ENCODE results near the gene PDE4D.

The PDE4D gene

DNA sequence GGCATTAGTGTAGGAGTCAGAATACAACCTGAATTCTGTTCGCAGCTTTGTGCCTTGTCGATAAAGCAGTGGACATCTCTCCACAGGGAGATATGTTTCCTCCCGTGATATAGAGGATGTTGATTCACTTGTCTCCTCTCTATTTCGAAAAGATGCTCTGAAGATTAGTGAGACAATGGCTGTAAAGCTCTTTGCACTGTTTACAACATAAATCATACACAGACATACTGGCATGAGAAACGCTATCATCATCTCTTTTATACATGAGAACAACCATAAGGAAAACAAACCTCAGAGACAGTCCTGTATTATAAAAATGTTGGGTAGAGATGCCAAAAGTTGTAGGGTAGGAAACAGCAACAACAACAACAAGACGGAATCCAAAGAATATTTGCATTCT is 803.2 kb downstream of the PDE4D start:
- H3K36me3 ChIP-seq = no peaks in the 10 kb centered on the region
- intact Hi-C loops (cut with DNase I; ENCODE audit: low total_unique reads) = no loop called here
- no peak overlapping the region for H3K4me3 ChIP-seq
- no peak overlapping the region for H3K27ac ChIP-seq
- no peak for DNase-seq
- H3K9me3 ChIP-seq = no peaks in the 10 kb centered on the region
- H3K27me3 ChIP-seq = no peaks in the 10 kb centered on the region
- no peaks in the 10 kb centered on the region for H3K4me1 ChIP-seq
- TF ChIP-seq, protein P1, sequence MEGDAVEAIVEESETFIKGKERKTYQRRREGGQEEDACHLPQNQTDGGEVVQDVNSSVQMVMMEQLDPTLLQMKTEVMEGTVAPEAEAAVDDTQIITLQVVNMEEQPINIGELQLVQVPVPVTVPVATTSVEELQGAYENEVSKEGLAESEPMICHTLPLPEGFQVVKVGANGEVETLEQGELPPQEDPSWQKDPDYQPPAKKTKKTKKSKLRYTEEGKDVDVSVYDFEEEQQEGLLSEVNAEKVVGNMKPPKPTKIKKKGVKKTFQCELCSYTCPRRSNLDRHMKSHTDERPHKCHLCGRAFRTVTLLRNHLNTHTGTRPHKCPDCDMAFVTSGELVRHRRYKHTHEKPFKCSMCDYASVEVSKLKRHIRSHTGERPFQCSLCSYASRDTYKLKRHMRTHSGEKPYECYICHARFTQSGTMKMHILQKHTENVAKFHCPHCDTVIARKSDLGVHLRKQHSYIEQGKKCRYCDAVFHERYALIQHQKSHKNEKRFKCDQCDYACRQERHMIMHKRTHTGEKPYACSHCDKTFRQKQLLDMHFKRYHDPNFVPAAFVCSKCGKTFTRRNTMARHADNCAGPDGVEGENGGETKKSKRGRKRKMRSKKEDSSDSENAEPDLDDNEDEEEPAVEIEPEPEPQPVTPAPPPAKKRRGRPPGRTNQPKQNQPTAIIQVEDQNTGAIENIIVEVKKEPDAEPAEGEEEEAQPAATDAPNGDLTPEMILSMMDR (IDR thresholded peaks at IDR 0.05) = no peak

DNA sequence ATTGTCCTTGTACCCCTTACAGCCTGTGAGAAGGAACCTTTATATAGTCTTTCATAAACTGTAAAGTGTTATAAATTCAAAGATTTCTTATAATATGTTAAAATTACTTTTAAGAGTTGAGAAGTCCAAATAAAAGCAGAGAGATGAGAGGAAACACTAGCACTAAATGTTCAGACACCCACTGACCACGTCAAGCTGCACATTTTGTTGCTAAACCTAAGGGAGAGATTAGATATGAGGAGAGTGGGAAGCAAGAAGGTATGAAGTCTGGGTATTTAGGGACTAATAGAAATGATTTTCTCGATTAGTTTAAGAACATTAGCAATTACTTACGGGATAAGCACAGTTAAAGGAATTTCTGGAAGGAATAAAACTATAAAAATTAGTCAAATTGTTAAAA is 803.8 kb downstream of the PDE4D start:
- no peak for DNase-seq
- TF ChIP-seq, protein P1 (IDR thresholded peaks at IDR 0.05) = no peak
- intact Hi-C loops (cut with DNase I; ENCODE audit: low total_unique reads) = no loop called here
- Histone ChIP-seq H3K27ac (no peak overlapping the region), H3K27me3 (no peaks in the 10 kb centered on the region), H3K36me3 (no peaks in the 10 kb centered on the region), H3K4me3 (no peak overlapping the region), H3K9me3 (no peaks in the 10 kb centered on the region), H3K4me1 (no peaks in the 10 kb centered on the region)

DNA sequence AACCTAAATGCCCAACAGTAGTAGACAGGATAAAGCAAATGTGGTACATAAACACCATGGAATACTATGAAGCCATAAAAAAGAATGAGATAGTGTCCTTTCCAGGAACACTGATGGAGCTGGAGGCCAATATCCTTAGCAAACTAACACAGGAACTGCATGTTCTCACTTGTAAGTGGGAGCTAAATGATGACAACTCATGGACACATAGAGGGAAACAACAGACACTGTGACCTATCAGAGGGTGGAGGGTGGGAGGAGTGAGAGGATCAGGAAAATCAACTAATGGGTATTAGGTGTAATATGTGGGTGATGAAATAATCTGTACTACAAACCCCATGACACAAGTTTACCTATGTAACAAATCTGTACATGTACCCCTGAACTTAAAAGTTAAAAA is 805.0 kb downstream of the PDE4D start:
- Histone ChIP-seq H3K9me3 (no peaks in the 10 kb centered on the region), H3K4me3 (no peak overlapping the region), H3K27ac (no peak overlapping the region), H3K27me3 (no peaks in the 10 kb centered on the region), H3K36me3 (no peaks in the 10 kb centered on the region), H3K4me1 (no peaks in the 10 kb centered on the region)
- intact Hi-C loops (cut with DNase I; ENCODE audit: low total_unique reads) = no loop called here
- DNase-seq = no peak
- TF ChIP-seq, protein P1 (IDR thresholded peaks at IDR 0.05) = no peak

DNA sequence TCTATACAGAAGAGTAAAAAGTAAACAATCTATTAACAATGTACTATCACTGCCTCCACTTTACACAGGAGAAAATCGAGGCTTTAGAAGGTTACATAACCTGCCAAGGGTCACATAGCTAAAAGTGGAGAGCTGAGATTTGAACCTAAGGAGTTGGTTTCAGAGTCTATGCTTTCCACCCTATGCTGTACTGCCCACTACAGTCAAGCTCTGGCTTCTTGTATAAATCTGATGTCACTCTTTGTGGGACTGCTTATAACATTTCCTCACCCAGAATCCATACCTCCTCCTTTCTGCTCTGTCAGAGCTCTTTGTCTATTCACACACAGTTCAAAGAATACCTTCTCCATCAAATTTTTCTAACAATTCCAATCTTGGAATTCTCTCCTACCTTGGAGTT is 807.5 kb downstream of the PDE4D start:
- DNase-seq = no peak
- Histone ChIP-seq H3K4me1 (no peaks in the 10 kb centered on the region), H3K9me3 (no peaks in the 10 kb centered on the region), H3K27me3 (no peaks in the 10 kb centered on the region), H3K36me3 (no peaks in the 10 kb centered on the region), H3K27ac (no peak overlapping the region), H3K4me3 (no peak overlapping the region)
- intact Hi-C loops (cut with DNase I; ENCODE audit: low total_unique reads) = no loop called here
- TF ChIP-seq, protein P1 (IDR thresholded peaks at IDR 0.05) = no peak

DNA sequence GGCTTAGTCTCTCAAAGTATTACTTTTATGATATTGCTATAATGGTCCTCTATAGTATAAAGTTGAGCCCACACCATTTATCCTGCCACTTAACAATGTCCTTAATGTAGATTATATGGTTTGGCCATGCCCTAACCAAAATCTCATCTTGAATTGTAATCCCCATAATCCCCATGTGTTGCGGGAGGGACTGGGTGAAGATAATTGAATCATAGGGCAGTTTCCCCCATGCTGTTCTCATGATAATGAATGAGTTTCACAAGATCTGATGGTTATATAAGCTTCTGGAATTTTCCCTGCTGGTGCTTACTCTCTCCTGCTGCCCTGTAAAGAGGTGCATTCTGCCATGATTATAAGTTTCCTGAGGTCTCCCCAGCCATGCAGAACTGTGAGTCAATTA is 811.8 kb downstream of the PDE4D start:
- no peaks in the 10 kb centered on the region for H3K4me1 ChIP-seq
- no peak overlapping the region for H3K27ac ChIP-seq
- intact Hi-C loops (cut with DNase I; ENCODE audit: low total_unique reads) = no loop called here
- no peaks in the 10 kb centered on the region for H3K36me3 ChIP-seq
- DNase-seq = no peak
- no peaks in the 10 kb centered on the region for H3K27me3 ChIP-seq
- TF ChIP-seq, protein P1 (IDR thresholded peaks at IDR 0.05) = no peak
- H3K4me3 ChIP-seq = no peak overlapping the region
- H3K9me3 ChIP-seq = no peaks in the 10 kb centered on the region

Data from tibial artery (tissue), 4 donors.